Measurements from ENCODE around the gene TINAGL1.

- no peak for TF ChIP-seq HNRNPL (IDR thresholded peaks at IDR 0.05; ENCODE audit: low read depth, low read length)
- TF ChIP-seq, protein P1, sequence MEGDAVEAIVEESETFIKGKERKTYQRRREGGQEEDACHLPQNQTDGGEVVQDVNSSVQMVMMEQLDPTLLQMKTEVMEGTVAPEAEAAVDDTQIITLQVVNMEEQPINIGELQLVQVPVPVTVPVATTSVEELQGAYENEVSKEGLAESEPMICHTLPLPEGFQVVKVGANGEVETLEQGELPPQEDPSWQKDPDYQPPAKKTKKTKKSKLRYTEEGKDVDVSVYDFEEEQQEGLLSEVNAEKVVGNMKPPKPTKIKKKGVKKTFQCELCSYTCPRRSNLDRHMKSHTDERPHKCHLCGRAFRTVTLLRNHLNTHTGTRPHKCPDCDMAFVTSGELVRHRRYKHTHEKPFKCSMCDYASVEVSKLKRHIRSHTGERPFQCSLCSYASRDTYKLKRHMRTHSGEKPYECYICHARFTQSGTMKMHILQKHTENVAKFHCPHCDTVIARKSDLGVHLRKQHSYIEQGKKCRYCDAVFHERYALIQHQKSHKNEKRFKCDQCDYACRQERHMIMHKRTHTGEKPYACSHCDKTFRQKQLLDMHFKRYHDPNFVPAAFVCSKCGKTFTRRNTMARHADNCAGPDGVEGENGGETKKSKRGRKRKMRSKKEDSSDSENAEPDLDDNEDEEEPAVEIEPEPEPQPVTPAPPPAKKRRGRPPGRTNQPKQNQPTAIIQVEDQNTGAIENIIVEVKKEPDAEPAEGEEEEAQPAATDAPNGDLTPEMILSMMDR (CRISPR knock-in tag; IDR thresholded peaks at IDR 0.05): no peak
These were observed 19.8 kb downstream of the TINAGL1 start for GRCh38 chr1:31595836-31596736.

All from HepG2 (cell line).